Neural progenitor cell (in vitro differentiated cells): ENCODE measurements around the gene ATXN1. TPM values are rescaled to one million over a fixed set of nuclear protein-coding genes. Genes with fewer than 3 reads are reported as not detected.

Source experiments
- DNase-seq: peaks from one replicate; pipeline ENCODE4 v3.0.0-alpha.2; 2016; ENCODE audit warnings: low spot score
- H2AFZ ChIP-seq: fragments of 200-600 bp; sonication (generic); replicated peaks from 2 replicates; pipeline ENCODE4 v1.6.1; 2016; ENCODE audit warnings: antibody characterized with exemption
- H3F3A ChIP-seq: fragments of 200-600 bp; sonication (generic); 2 replicates; pipeline ENCODE4 v1.6.1; 2016; ENCODE audit warnings: antibody characterized with exemption, low read depth
- H3K27ac ChIP-seq: fragments of 200-600 bp; sonication (generic); 2 replicates; pipeline ENCODE4 v1.5.1; 2016; ENCODE audit warnings: mild to moderate bottlenecking
- H3K27me3 ChIP-seq: fragments of 200-600 bp; sonication (generic); 2 replicates; pipeline ENCODE4 v1.6.1; 2016; ENCODE audit warnings: mild to moderate bottlenecking, moderate library complexity
- H3K36me3 ChIP-seq: fragments of 200-600 bp; sonication (generic); 2 replicates; pipeline ENCODE4 v1.5.1; 2016
- H3K4me1 ChIP-seq: fragments of 200-600 bp; sonication (generic); 2 replicates; pipeline ENCODE4 v1.6.1; 2016; ENCODE audit warnings: mixed run types
- H3K4me2 ChIP-seq: fragments of 200-600 bp; sonication (generic); 2 replicates; pipeline ENCODE4 v1.6.1; 2016
- H3K4me3 ChIP-seq: fragments of 200-600 bp; sonication (generic); 2 replicates; pipeline ENCODE4 v1.5.1; 2016
- H3K79me2 ChIP-seq: fragments of 200-600 bp; sonication (generic); 2 replicates; pipeline ENCODE4 v1.6.1; 2016; ENCODE audit warnings: low read depth
- H3K9ac ChIP-seq: fragments of 200-600 bp; sonication (generic); 2 replicates; pipeline ENCODE4 v1.6.1; 2016
- H3K9me3 ChIP-seq: fragments of 200-600 bp; sonication (generic); 2 replicates; pipeline ENCODE4 v1.5.1; 2016; ENCODE audit warnings: low read depth
- H4K20me1 ChIP-seq: fragments of 200-600 bp; sonication (generic); 2 replicates; pipeline ENCODE4 v1.6.1; 2016; ENCODE audit warnings: low read depth
- H3K27ac Mint-ChIP-seq: 3 replicates; pipeline ENCODE4 v1.8.0; 2021; ENCODE audit warnings: mixed read lengths
- H3K27me3 Mint-ChIP-seq: 2 replicates; pipeline ENCODE4 v1.8.0; 2022; ENCODE audit warnings: low read depth, mild to moderate bottlenecking, inconsistent platforms, moderate library complexity, mixed read lengths; ENCODE audit not compliant: insufficient read depth
- H3K36me3 Mint-ChIP-seq: 3 replicates; pipeline ENCODE4 v1.8.0; 2021; ENCODE audit warnings: mixed read lengths
- H3K4me1 Mint-ChIP-seq: 3 replicates; pipeline ENCODE4 v1.8.0; 2021; ENCODE audit warnings: mixed read lengths
- H3K4me3 Mint-ChIP-seq: 3 replicates; pipeline ENCODE4 v1.8.0; 2021; ENCODE audit warnings: mild to moderate bottlenecking, moderate library complexity, mixed read lengths
- H3K9me3 Mint-ChIP-seq: 3 replicates; pipeline ENCODE4 v1.8.0; 2020; ENCODE audit warnings: mixed read lengths
- CTCF ChIP-seq: fragments of 200-600 bp; sonication (generic); IDR thresholded peaks from 2 replicates; pipeline ENCODE4 v1.5.1; 2017; ENCODE audit warnings: antibody characterized with exemption, mild to moderate bottlenecking
- EZH2 ChIP-seq: fragments of 200-600 bp; sonication (generic); IDR thresholded peaks from 2 replicates; pipeline ENCODE4 v1.6.1; 2017; ENCODE audit warnings: antibody characterized with exemption, mild to moderate bottlenecking, moderate library complexity
- EZH2phosphoT487 ChIP-seq: fragments of 200-600 bp; sonication (generic); IDR thresholded peaks from 2 replicates; pipeline ENCODE4 v1.6.1; 2017; ENCODE audit warnings: antibody characterized with exemption
- total RNA-seq: library from RNA; depleted of rRNA; stranded (reverse); fragments of >200 nt; gene quantifications from 2 replicates; pipeline ENCODE4 v1.2.3, GENCODE V29; 2015; ENCODE audit warnings: low replicate concordance

The ATXN1 gene
- total RNA-seq, 1 donor from 2014 or later: 3.6 TPM

GRCh38 chr6:16326971-16327776 lies 434.1 kb downstream of the ATXN1 start:
- H3K9me3 Mint-ChIP-seq: peaks cover 11% of the 10 kb centered on the region
- Histone ChIP-seq H3K27ac (no peak overlapping the region), H3K27me3 (no peaks in the 10 kb centered on the region), H2AFZ (no peak overlapping the region), H3K4me3 (no peak overlapping the region), H3K36me3 (no peaks in the 10 kb centered on the region), H3K9me3 (no peaks in the 10 kb centered on the region), H3K79me2 (no peaks in the 10 kb centered on the region), H3K9ac (no peak overlapping the region), H3K4me2 (no peak overlapping the region), H3F3A (peaks cover 9% of the 10 kb centered on the region), H4K20me1 (no peaks in the 10 kb centered on the region), H3K4me1 (peaks cover 10% of the 10 kb centered on the region)
- H3K36me3 Mint-ChIP-seq: peaks cover 3% of the 10 kb centered on the region
- DNase-seq: no peak
- no peaks in the 10 kb centered on the region for H3K27me3 Mint-ChIP-seq
- no peak overlapping the region for H3K4me3 Mint-ChIP-seq
- H3K4me1 Mint-ChIP-seq: peaks cover 29% of the 10 kb centered on the region
- H3K27ac Mint-ChIP-seq: no peak overlapping the region
- TF ChIP-seq EZH2 (no peak), CTCF (no peak), EZH2phosphoT487 (no peak)

- H3K4me1 Mint-ChIP-seq: peaks cover 34% of the 10 kb centered on the region
- Histone ChIP-seq H3K4me1 (peaks cover 5% of the 10 kb centered on the region), H3K9ac (no peak overlapping the region), H3K27me3 (no peaks in the 10 kb centered on the region), H4K20me1 (no peaks in the 10 kb centered on the region), H3K4me3 (no peak overlapping the region), H3K36me3 (no peaks in the 10 kb centered on the region), H3K79me2 (no peaks in the 10 kb centered on the region), H2AFZ (no peak overlapping the region), H3K4me2 (no peak overlapping the region), H3K9me3 (no peaks in the 10 kb centered on the region), H3K27ac (no peak overlapping the region), H3F3A (peaks cover 4% of the 10 kb centered on the region)
- H3K36me3 Mint-ChIP-seq: peaks cover 3% of the 10 kb centered on the region
- no peak for DNase-seq
- no peaks in the 10 kb centered on the region for H3K27me3 Mint-ChIP-seq
- H3K4me3 Mint-ChIP-seq: no peak overlapping the region
- TF ChIP-seq EZH2: no peak
- peaks cover 11% of the 10 kb centered on the region for H3K9me3 Mint-ChIP-seq
- H3K27ac Mint-ChIP-seq: no peak overlapping the region
These were observed 434.7 kb downstream of the ATXN1 start for GRCh38 chr6:16326531-16326930.

GRCh38 chr6:16324606-16325225 lies 436.5 kb downstream of the ATXN1 start:
- DNase-seq: no peak
- Mint-ChIP-seq H3K9me3 (peaks cover 11% of the 10 kb centered on the region), H3K27ac (no peak overlapping the region)

More at GRCh38 chr6:16324606-16325225, 436.5 kb downstream of the ATXN1 start:
- Histone ChIP-seq H3K4me3 (no peak overlapping the region), H3K36me3 (no peaks in the 10 kb centered on the region), H3F3A (no peaks in the 10 kb centered on the region), H3K4me2 (no peak overlapping the region), H3K4me1 (peaks cover 12% of the 10 kb centered on the region), H3K79me2 (no peaks in the 10 kb centered on the region), H3K9me3 (no peaks in the 10 kb centered on the region), H3K27me3 (no peaks in the 10 kb centered on the region), H3K27ac (no peak overlapping the region), H2AFZ (no peak overlapping the region), H4K20me1 (no peaks in the 10 kb centered on the region), H3K9ac (no peak overlapping the region)
- no peak for TF ChIP-seq CTCF
- TF ChIP-seq EZH2: no peak
- no peak for TF ChIP-seq EZH2phosphoT487
- no peak overlapping the region for H3K4me3 Mint-ChIP-seq
- H3K36me3 Mint-ChIP-seq: peaks cover 3% of the 10 kb centered on the region
- peaks cover 46% of the 10 kb centered on the region for H3K4me1 Mint-ChIP-seq
- H3K27me3 Mint-ChIP-seq: no peaks in the 10 kb centered on the region
